ENCODE data around the gene APOBEC4. TPM values are rescaled to one million over a fixed set of nuclear protein-coding genes. Genes with fewer than 3 reads are reported as not detected.

APOBEC4 gene
- total and polyA plus RNA-seq, 2 of the 13 experiments (the other 11 are each of a cell fraction or from before 2014, with no cell fraction given), result not detected

DNA sequence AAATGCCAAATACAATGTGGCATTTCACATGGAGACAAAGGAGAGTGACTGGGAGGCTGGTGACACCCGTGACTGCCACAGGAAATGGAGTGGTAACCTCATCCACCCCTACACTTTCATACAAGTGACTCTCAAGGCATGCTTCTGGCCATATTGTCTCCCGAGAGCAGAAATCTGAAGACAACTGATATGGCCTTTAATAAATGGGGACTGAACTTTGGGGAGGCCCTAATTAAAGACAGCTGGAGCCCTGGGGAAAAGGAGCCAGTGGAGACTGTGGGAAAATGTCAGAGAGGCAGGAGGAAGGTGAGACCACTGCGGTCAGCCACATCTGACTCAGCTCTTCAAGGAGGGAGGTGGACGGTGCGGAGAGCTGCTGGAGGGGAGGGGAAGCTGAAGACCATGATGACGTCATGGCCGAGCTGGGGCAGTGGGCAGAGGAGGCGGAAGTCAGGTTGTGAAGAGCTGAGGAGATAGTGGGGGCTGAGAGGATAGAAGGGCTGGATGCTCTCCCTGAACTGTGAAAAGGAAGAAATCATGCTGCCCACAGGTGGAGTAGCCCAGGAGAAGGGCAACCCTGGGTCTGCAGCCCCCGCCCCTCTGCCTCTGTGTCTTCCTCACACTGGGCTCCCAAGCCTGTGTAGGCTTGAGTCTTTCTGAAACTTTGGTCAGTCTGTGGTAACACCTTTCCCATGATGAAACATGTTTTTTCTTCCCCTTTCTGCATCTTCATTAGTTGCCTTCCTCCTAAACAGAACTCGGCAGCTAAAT lies 48.9 kb downstream of the APOBEC4 start:
- ATAC-seq (no peak), DNase-seq (ENCODE audit: low spot score) (no peak), FAIRE-seq (no peak)
- POLR2A ChIA-PET, result no interaction called here
- no peaks in the 10 kb centered on the region for H4K20me1 ChIP-seq (ENCODE audit: insufficient read depth, low read length)
- WGBS (ENCODE audit: low lambda C conversion rate), result 60% methylated on average over 10 of the region's 10 CpGs
- no peak overlapping the region for H3K9ac ChIP-seq (ENCODE audit: insufficient read depth, low read depth, low read length)
- H3K79me2 ChIP-seq (ENCODE audit: insufficient read depth, low read length), result no peaks in the 10 kb centered on the region
- in situ Hi-C loops (cut with HindIII; ENCODE audit: extremely low pct_ligation_motif_present, low pct_unique_long_range_greater_than_20kb) (no loop called here), intact Hi-C loops (cut with micrococcal nuclease; ENCODE audit: unreplicated experiment) (no loop called here)
- H3K4me3 ChIP-seq (replicated peaks in 1 of 3; ENCODE audit: insufficient read depth in 1 of 3, low read depth in 2 of 3, low read length in 3 of 3), result no peak overlapping the region
- H2AFZ ChIP-seq (ENCODE audit: low read length), result no peak overlapping the region
- H3K27ac ChIP-seq (ENCODE audit: extremely low read length, insufficient read depth, low read length), result no peak overlapping the region
- no TSS peak for BruUV-seq (replicated peaks)
- no peaks in the 10 kb centered on the region for H3K27me3 ChIP-seq (ENCODE audit: control insufficient read depth in 1 of 2, insufficient read depth in 2 of 2, low read length in 2 of 2)
- TF ChIP-seq, protein P1, sequence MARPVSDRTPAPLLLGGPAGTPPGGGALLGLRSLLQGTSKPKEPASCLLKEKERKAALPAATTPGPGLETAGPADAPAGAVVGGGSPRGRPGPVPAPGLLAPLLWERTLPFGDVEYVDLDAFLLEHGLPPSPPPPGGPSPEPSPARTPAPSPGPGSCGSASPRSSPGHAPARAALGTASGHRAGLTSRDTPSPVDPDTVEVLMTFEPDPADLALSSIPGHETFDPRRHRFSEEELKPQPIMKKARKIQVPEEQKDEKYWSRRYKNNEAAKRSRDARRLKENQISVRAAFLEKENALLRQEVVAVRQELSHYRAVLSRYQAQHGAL (CRISPR knock-in tag; IDR thresholded peaks at IDR 0.05; ENCODE audit: not compliant biosample characterization), result no peak
- TF ChIP-seq SIX1 (CRISPR knock-in tag; IDR thresholded peaks at IDR 0.05; ENCODE audit: borderline replicate concordance), result no peak
- peak; percentile 99 for TF ChIP-seq ATF7 (IDR thresholded peaks at IDR 0.05)
- no peak for TF ChIP-seq ATF7 (CRISPR knock-in tag; IDR thresholded peaks at IDR 0.05)
- TF ChIP-seq ZFP90 (CRISPR knock-in tag; IDR thresholded peaks at IDR 0.05; ENCODE audit: borderline replicate concordance), result no peak
- peak; percentile 97 for TF ChIP-seq CREB1 (IDR thresholded peaks at IDR 0.05)
- TF ChIP-seq CREB1 (CRISPR knock-in tag; IDR thresholded peaks at IDR 0.05), result peak; percentile 26; the same call in 1 of the 2 replicates
- no peak overlapping the region for H3K4me2 ChIP-seq (ENCODE audit: low read depth, low read length)
- no peaks in the 10 kb centered on the region for H3K9me3 ChIP-seq (ENCODE audit: low read length)
- CTCF ChIA-PET (ENCODE audit: low intra/inter-chr PET ratio, low total read pairs), result no interaction called here
- H3K4me1 ChIP-seq (ENCODE audit: insufficient read depth, low read length), result peaks cover 28% of the 10 kb centered on the region
- H3K36me3 ChIP-seq (replicated peaks in 1 of 2; ENCODE audit: control insufficient read depth in 1 of 2, insufficient read depth in 2 of 2, low read length in 2 of 2), result no peaks in the 10 kb centered on the region

DNA sequence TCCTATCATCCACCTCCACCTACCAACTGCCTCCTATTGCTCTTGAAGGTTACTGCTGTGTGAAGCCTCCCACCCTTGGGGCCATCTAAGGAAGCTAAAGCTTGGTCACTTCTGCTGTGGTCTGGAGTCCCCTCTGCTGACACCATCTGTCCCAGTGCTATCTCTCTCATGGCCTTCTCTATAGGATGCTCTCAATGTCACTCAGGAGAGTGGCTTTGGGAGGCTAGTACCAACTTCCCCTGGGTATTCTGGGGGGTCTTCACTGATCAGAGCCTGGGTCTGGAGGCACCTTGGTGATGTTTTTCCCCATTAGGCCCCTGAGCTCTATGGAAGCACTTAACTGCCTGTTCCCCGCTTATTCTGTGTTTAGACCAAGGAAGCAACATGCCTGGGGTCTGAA lies 50.6 kb downstream of the APOBEC4 start:
- H3K4me3 ChIP-seq (replicated peaks in 1 of 3; ENCODE audit: insufficient read depth in 1 of 3, low read depth in 2 of 3, low read length in 3 of 3), result no peak overlapping the region
- H3K4me2 ChIP-seq (ENCODE audit: low read depth, low read length), result peak overlapping the region; percentile 52; the same call in 1 of the 2 replicates
- no peak overlapping the region for H2AFZ ChIP-seq (ENCODE audit: low read length)
- 0 out of 5 replicates have a peak, but pooled peaks cover 0 to 3% of the 10 kb centered on the region in 2 experiments for H3K27me3 ChIP-seq (ENCODE audit: control insufficient read depth in 1 of 2, insufficient read depth in 2 of 2, low read length in 2 of 2)
- WGBS (ENCODE audit: low lambda C conversion rate), result 67% methylated on average over 1 of the region's 1 CpG
- POLR2A ChIA-PET, result no interaction called here
- DNase-seq (ENCODE audit: low spot score) (no peak), ATAC-seq (peak; percentile 13; the same call in 1 of the 3 replicates), FAIRE-seq (no peak)
- CTCF ChIA-PET (ENCODE audit: low intra/inter-chr PET ratio, low total read pairs), result no interaction called here
- H3K79me2 ChIP-seq (ENCODE audit: insufficient read depth, low read length), result no peaks in the 10 kb centered on the region
- peaks cover 23% of the 10 kb centered on the region for H3K4me1 ChIP-seq (ENCODE audit: insufficient read depth, low read length)
- in situ Hi-C loops (cut with HindIII; ENCODE audit: extremely low pct_ligation_motif_present, low pct_unique_long_range_greater_than_20kb), result no loop called here
- H4K20me1 ChIP-seq (ENCODE audit: insufficient read depth, low read length), result no peaks in the 10 kb centered on the region
- H3K27ac ChIP-seq (ENCODE audit: extremely low read length, insufficient read depth, low read length), result peak overlapping the region; percentile 29
- no peaks in the 10 kb centered on the region for H3K9me3 ChIP-seq (ENCODE audit: low read length)
- H3K36me3 ChIP-seq (replicated peaks in 1 of 2; ENCODE audit: control insufficient read depth in 1 of 2, insufficient read depth in 2 of 2, low read length in 2 of 2), result no peaks in the 10 kb centered on the region
- intact Hi-C loops (cut with micrococcal nuclease; ENCODE audit: unreplicated experiment), result no loop called here
- H3K9ac ChIP-seq (ENCODE audit: insufficient read depth, low read depth, low read length), result no peak overlapping the region
- BruUV-seq (replicated peaks), result no TSS peak
- no peak for TF ChIP-seq TOE1 (CRISPR knock-in tag; IDR thresholded peaks at IDR 0.05)
- TF ChIP-seq YEATS4 (CRISPR knock-in tag; IDR thresholded peaks at IDR 0.05; ENCODE audit: borderline replicate concordance), result no peak
- TF ChIP-seq, protein P2, sequence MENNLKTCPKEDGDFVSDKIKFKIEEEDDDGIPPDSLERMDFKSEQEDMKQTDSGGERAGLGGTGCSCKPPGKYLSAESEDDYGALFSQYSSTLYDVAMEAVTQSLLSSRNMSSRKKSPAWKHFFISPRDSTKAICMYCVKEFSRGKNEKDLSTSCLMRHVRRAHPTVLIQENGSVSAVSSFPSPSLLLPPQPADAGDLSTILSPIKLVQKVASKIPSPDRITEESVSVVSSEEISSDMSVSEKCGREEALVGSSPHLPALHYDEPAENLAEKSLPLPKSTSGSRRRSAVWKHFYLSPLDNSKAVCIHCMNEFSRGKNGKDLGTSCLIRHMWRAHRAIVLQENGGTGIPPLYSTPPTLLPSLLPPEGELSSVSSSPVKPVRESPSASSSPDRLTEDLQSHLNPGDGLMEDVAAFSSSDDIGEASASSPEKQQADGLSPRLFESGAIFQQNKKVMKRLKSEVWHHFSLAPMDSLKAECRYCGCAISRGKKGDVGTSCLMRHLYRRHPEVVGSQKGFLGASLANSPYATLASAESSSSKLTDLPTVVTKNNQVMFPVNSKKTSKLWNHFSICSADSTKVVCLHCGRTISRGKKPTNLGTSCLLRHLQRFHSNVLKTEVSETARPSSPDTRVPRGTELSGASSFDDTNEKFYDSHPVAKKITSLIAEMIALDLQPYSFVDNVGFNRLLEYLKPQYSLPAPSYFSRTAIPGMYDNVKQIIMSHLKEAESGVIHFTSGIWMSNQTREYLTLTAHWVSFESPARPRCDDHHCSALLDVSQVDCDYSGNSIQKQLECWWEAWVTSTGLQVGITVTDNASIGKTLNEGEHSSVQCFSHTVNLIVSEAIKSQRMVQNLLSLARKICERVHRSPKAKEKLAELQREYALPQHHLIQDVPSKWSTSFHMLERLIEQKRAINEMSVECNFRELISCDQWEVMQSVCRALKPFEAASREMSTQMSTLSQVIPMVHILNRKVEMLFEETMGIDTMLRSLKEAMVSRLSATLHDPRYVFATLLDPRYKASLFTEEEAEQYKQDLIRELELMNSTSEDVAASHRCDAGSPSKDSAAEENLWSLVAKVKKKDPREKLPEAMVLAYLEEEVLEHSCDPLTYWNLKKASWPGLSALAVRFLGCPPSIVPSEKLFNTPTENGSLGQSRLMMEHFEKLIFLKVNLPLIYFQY (CRISPR knock-in tag; IDR thresholded peaks at IDR 0.05; ENCODE audit: borderline replicate concordance), result no peak
- TF ChIP-seq ZNF17 (CRISPR knock-in tag; IDR thresholded peaks at IDR 0.05), result no peak
- TF ChIP-seq, protein P3, sequence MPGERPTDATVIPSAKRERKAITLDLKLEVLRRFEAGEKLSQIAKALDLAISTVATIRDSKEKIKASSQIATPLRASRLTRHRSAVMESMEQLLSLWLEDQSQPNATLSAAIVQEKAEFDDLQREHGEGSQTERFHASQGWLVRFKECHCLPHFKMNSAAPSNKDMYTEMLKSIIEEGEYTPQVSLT (CRISPR knock-in tag; IDR thresholded peaks at IDR 0.05; ENCODE audit: borderline replicate concordance, low read depth), result no peak
- TF ChIP-seq FOXA1 (IDR thresholded peaks at IDR 0.05), result no peak
- TF ChIP-seq FOXA1 (CRISPR knock-in tag; IDR thresholded peaks at IDR 0.05), result no peak
